Esophagus squamous epithelium (tissue), 5 donors: ENCODE results near the gene PGBD5. TPM values are rescaled to one million over a fixed set of nuclear protein-coding genes. Genes with fewer than 3 reads are reported as not detected.

Source experiments
- DNase-seq: peaks from one replicate; lab custom pipeline; 2025; lab: John Stamatoyannopoulos, UW
- H3K27ac ChIP-seq, 4 donors: fragments of 200-600 bp; sonication (generic); one replicate each; pipeline ENCODE4 v1.5.1; 2016 to 2019; ENCODE audit warnings: mild to moderate bottlenecking in 1 of 4
- H3K27me3 ChIP-seq, 4 donors: fragments of 200-600 bp; sonication (generic); 1 replicate in 3 of 4; 2 replicates in 1 of 4; pipeline versions ENCODE4 v1.5.1 to v1.6.0; 2017 to 2021; ENCODE audit warnings: antibody characterized with exemption in 1 of 4
- H3K36me3 ChIP-seq, 3 donors: fragments of 200-600 bp; sonication (generic); one replicate each; pipeline ENCODE4 v1.5.1; 2016 to 2019
- H3K4me1 ChIP-seq, 3 donors: fragments of 200-600 bp; sonication (generic); one replicate each; pipeline ENCODE4 v1.5.1; 2017 to 2019
- H3K4me3 ChIP-seq, 4 donors: fragments of 200-600 bp; sonication (generic); 1 replicate in 3 of 4; 2 replicates in 1 of 4; pipeline ENCODE4 v1.5.1; 2016 to 2019; ENCODE audit warnings: mild to moderate bottlenecking in 2 of 4, moderate library complexity in 1 of 4
- H3K9me3 ChIP-seq, 3 donors: fragments of 200-600 bp; sonication (generic); one replicate each; pipeline ENCODE4 v1.5.1; 2016 to 2019
- POLR2A ChIP-seq, 4 donors: fragments of 450-650 bp; IDR thresholded peaks; one replicate each; pipeline ENCODE4 v1.6.1; 2017; ENCODE audit warnings: antibody characterized with exemption in 4 of 4, mild to moderate bottlenecking in 4 of 4, moderate library complexity in 3 of 4
- WGBS, 2 donors: methylation state at CpG; one replicate each; pipeline ENCODE4 v1.1.5; 2018; 5-methylcytosine and 5-hydroxymethylcytosine counted together
- intact Hi-C: fragments of 100-400 bp; cut with DNase I; formaldehyde crosslinking; loops from one replicate; pipeline ENCODE4 v1.15.0; 2022
- total RNA-seq, 4 donors: library from RNA; depleted of rRNA; stranded (reverse); fragments of >200 nt; gene quantifications; one replicate each; pipeline ENCODE4 v1.1.0, GENCODE V29; 2016
- TF ChIP-seq, protein P1 (sequence below), 6 experiments: fragments of 450-650 bp in 4 of 6; fragments of 200-600 bp in 2 of 6; sonication (generic) in 2 of 6; IDR thresholded peaks; one replicate each; pipeline ENCODE4 v1.5.1; 2016 to 2019; ENCODE audit warnings: antibody characterized with exemption in 6 of 6, mild to moderate bottlenecking in 4 of 6, moderate library complexity in 4 of 6
- donor health status: DM: yes; HTN: yes; CAD: no.

Gene PGBD5
- total RNA-seq, 4 donors from 2014 or later, result under 0.01 to 6.1 (median 3.0) TPM

DNA sequence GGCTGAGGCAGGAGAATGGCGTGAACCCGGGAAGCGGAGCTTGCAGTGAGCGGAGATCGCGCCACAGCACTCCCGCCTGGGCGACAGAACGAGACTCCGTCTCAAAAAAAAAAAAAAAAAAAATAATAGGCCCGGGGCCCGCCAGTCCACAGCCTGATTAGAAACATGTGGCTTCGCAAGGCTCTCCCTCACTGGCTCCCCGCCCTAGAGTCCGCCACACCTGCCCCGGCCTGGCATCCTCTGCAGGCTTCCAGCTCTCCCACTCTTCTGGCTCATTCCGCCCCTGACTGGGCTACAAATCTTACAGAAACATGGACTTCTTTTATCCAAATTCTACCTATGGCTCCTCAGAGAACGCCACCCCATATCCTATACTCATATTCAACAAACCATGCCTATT, 32.4 kb downstream of the PGBD5 start:
- intact Hi-C loops, result no loop called here
- no peak for DNase-seq
- TF ChIP-seq POLR2A (IDR thresholded peaks at IDR 0.05), result no peak
- TF ChIP-seq, protein P1, sequence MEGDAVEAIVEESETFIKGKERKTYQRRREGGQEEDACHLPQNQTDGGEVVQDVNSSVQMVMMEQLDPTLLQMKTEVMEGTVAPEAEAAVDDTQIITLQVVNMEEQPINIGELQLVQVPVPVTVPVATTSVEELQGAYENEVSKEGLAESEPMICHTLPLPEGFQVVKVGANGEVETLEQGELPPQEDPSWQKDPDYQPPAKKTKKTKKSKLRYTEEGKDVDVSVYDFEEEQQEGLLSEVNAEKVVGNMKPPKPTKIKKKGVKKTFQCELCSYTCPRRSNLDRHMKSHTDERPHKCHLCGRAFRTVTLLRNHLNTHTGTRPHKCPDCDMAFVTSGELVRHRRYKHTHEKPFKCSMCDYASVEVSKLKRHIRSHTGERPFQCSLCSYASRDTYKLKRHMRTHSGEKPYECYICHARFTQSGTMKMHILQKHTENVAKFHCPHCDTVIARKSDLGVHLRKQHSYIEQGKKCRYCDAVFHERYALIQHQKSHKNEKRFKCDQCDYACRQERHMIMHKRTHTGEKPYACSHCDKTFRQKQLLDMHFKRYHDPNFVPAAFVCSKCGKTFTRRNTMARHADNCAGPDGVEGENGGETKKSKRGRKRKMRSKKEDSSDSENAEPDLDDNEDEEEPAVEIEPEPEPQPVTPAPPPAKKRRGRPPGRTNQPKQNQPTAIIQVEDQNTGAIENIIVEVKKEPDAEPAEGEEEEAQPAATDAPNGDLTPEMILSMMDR (IDR thresholded peaks at IDR 0.05), result no peak
- H3K27ac ChIP-seq, result no peak overlapping the region
- no peaks in the 10 kb centered on the region for H3K36me3 ChIP-seq
- no peaks in the 10 kb centered on the region for H3K9me3 ChIP-seq
- H3K4me3 ChIP-seq, result no peak overlapping the region
- WGBS, 2 donors, result 94 to 96% methylated on average over 15 to 17 of the region's 18 CpGs
- H3K4me1 ChIP-seq, result no peaks in the 10 kb centered on the region
- H3K27me3 ChIP-seq, result peaks cover 0 to 5% (median 0%) of the 10 kb centered on the region in 4 donors

DNA sequence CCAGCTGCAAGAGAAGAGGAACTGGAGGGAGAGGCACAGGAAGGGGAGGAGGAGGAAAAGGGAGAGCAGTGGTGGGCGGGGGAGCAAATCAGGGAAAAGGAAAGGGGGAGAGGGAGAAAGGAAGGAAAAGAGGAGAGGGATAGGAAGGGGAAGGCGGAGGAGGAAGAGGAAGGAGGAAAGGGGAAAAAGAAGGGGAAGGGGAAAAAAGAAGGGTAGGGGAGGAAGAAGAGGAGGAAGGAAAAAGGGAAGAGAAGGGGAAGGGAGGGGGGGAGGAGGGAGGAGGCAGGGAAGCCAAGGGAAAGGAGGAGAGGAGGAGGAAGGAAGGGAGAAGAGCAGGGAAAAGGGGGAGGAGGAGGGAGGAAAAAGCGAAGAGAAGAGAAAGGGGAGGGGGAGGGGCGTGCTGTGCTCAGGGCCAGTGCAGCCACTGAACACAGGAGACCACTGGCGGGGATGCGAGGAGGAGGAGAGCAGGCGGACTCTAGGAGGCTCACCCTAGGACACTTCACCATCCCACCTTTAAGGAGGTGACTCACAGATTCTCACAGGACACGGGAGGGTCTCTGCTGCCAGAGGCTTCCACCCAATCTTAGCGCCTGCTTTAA, 33.1 kb downstream of the PGBD5 start:
- H3K27ac ChIP-seq, result no peak overlapping the region
- intact Hi-C loops, result no loop called here
- no peaks in the 10 kb centered on the region for H3K36me3 ChIP-seq
- H3K9me3 ChIP-seq, result no peaks in the 10 kb centered on the region
- no peaks in the 10 kb centered on the region for H3K4me1 ChIP-seq
- 75 to 80% methylated on average over 9 of the region's 9 CpGs for WGBS, 2 donors
- no peak overlapping the region for H3K4me3 ChIP-seq
- H3K27me3 ChIP-seq, result no peaks in the 10 kb centered on the region
- DNase-seq, result no peak
- no peak for TF ChIP-seq POLR2A (IDR thresholded peaks at IDR 0.05)
- TF ChIP-seq, protein P1 (IDR thresholded peaks at IDR 0.05), result no peak

DNA sequence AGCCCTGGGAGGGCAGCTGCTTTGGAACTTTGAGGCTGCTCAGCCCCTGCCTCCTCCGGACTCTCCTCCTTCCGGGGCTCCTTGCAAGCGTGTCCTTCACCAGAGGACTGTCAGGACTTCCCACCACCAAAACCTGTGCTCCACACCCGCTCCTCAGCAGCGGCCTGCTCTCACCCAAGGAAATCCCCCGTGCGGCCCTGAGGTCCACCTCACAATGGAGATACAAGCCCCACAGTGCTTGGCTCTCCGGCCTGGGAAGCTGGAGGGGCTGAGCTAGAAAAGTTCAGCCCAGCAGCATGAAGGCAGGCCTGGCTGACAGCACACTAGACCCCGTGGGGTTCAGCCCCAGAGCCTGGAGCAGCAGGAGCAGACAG, 33.6 kb downstream of the PGBD5 start:
- H3K9me3 ChIP-seq, result no peaks in the 10 kb centered on the region
- no peak for DNase-seq
- H3K36me3 ChIP-seq, result no peaks in the 10 kb centered on the region
- TF ChIP-seq, protein P1 (IDR thresholded peaks at IDR 0.05), result no peak
- TF ChIP-seq POLR2A (IDR thresholded peaks at IDR 0.05), result no peak
- no peaks in the 10 kb centered on the region for H3K4me1 ChIP-seq
- 54% methylated on average over 7 of the region's 9 CpGs; no CpG with 5 or more reads in 1 of the 2 donors for WGBS, 2 donors
- H3K27ac ChIP-seq, result no peak overlapping the region
- H3K4me3 ChIP-seq, result no peak overlapping the region
- intact Hi-C loops, result no loop called here
- H3K27me3 ChIP-seq, result no peaks in the 10 kb centered on the region

DNA sequence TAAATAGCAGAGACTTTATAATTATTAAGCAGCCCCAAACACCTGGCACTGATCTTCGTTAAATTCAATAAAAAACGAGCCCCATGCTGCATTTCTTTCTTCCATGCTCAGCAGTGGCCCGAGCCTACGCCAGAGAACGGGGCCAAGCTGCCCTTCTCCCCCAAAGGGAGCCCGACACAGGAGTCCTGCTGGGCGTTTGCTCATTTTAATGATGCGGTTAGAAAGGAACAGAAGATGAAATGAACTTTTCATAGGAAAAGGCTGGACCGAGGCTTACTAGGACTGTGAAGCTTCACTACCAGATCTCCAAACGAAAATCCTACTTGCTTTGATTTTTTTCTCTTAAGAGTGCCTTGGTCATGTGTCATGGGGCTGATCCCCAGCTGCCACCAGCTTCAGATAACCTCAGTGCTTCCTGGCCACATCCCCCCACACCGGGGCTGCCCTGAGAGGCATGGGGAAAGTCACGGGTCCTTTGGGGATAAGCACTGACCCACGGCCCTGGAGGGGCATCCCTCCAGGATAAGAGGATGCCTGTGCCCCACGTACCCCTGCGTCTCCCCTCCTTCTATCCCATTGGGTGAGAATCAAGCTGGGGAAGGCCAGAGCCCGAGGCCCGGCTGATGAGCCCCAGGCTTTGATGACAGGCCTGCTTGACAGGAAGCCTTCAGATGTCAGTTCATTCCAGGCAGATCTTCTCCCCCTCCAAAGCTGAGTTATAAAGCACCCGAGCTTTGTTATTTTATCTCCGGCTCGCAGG, 34.2 kb downstream of the PGBD5 start:
- H3K4me1 ChIP-seq, result no peaks in the 10 kb centered on the region
- H3K4me3 ChIP-seq, result no peak overlapping the region
- intact Hi-C loops, result no loop called here
- no peak overlapping the region for H3K27ac ChIP-seq
- no peaks in the 10 kb centered on the region for H3K9me3 ChIP-seq
- H3K36me3 ChIP-seq, result no peaks in the 10 kb centered on the region
- TF ChIP-seq, protein P1 (IDR thresholded peaks at IDR 0.05), result no peak
- no peak for TF ChIP-seq POLR2A (IDR thresholded peaks at IDR 0.05)
- H3K27me3 ChIP-seq, result no peaks in the 10 kb centered on the region
- 60 to 76% methylated on average over 8 to 13 of the region's 20 CpGs for WGBS, 2 donors
- no peak for DNase-seq

DNA sequence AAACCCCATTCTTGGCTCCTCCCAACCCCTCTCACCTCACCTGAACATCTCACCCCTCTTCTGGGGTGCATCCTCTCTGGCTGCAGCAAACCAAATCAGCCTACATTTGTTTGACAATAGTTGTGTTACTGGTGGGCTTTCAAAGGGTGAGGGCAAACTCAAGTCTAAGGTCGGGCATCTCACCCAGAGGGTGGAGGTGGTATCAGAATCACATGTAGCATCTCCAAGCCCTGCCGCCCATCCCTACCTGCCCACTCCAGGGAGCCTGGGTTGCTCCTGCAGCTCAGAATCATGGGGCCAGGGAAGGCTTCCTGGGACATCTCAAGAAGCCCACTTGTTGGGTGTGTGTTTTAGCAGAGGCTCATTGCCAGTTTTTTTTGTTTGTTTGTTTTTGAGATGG, 35.8 kb downstream of the PGBD5 start:
- no peak for TF ChIP-seq POLR2A (IDR thresholded peaks at IDR 0.05)
- TF ChIP-seq, protein P1 (IDR thresholded peaks at IDR 0.05), result no peak
- no peak for DNase-seq
- intact Hi-C loops, result no loop called here
- Histone ChIP-seq H3K4me1 (no peaks in the 10 kb centered on the region), H3K4me3 (no peak overlapping the region), H3K27me3 (no peaks in the 10 kb centered on the region), H3K9me3 (no peaks in the 10 kb centered on the region), H3K36me3 (no peaks in the 10 kb centered on the region), H3K27ac (no peak overlapping the region)
- 93 to 100% methylated on average over 2 of the region's 2 CpGs for WGBS, 2 donors
